HEK293 (cell line): ENCODE data around the gene FZD7.

Experiments
- GLIS1 ChIP-seq: fragments of 450-650 bp; formaldehyde crosslinking; IDR thresholded peaks from 2 replicates; pipeline ENCODE4 v1.5.1; 2016; ENCODE audit warnings: missing biosample characterization, missing genetic modification characterization
- RBAK ChIP-seq: fragments of 450-650 bp; formaldehyde crosslinking; IDR thresholded peaks from 2 replicates; pipeline ENCODE4 v1.5.1; 2016; ENCODE audit warnings: missing biosample characterization, missing genetic modification characterization
- TCF7L2 ChIP-seq: IDR thresholded peaks from 2 replicates; pipeline ENCODE4 v1.6.1; 2011; ENCODE audit warnings: low read depth, mild to moderate bottlenecking, inconsistent platforms, low read length, moderate library complexity, borderline replicate concordance
- ZBTB7A ChIP-seq: fragments of 450-650 bp; formaldehyde crosslinking; IDR thresholded peaks from 2 replicates; pipeline ENCODE4 v1.5.1; 2016; ENCODE audit warnings: low read depth, missing biosample characterization, missing genetic modification characterization
- ZNF426 ChIP-seq: fragments of 450-650 bp; formaldehyde crosslinking; IDR thresholded peaks from 2 replicates; pipeline ENCODE4 v1.5.1; 2017; ENCODE audit warnings: missing biosample characterization, missing genetic modification characterization, mild to moderate bottlenecking, inconsistent platforms, moderate library complexity
- ZNF530 ChIP-seq: fragments of 450-650 bp; formaldehyde crosslinking; IDR thresholded peaks from 2 replicates; pipeline ENCODE4 v1.5.1; 2016; ENCODE audit warnings: low read depth, missing biosample characterization, missing genetic modification characterization
- ZNF548 ChIP-seq: fragments of 450-650 bp; formaldehyde crosslinking; IDR thresholded peaks from 2 replicates; pipeline ENCODE4 v1.5.1; 2016; ENCODE audit warnings: missing biosample characterization, missing genetic modification characterization
- ZNF768 ChIP-seq: fragments of 450-650 bp; formaldehyde crosslinking; IDR thresholded peaks from 2 replicates; pipeline ENCODE4 v1.5.1; 2018; ENCODE audit warnings: missing biosample characterization, mild to moderate bottlenecking, missing genetic modification characterization
- ZNF785 ChIP-seq: fragments of 450-650 bp; formaldehyde crosslinking; IDR thresholded peaks from 2 replicates; pipeline ENCODE4 v1.5.1; 2016; ENCODE audit warnings: missing biosample characterization, missing genetic modification characterization
- TF ChIP-seq, protein P1 (sequence below): fragments of 450-650 bp; formaldehyde crosslinking; IDR thresholded peaks from 2 replicates; pipeline ENCODE4 v1.5.1; 2016; ENCODE audit warnings: missing biosample characterization, missing genetic modification characterization
- TF ChIP-seq, protein P2 (sequence below): fragments of 450-650 bp; formaldehyde crosslinking; IDR thresholded peaks from 2 replicates; pipeline ENCODE4 v1.5.1; 2016; ENCODE audit warnings: missing biosample characterization, missing genetic modification characterization
- TF ChIP-seq, protein P3 (sequence below): fragments of 450-650 bp; formaldehyde crosslinking; IDR thresholded peaks from 2 replicates; pipeline ENCODE4 v1.5.1; 2016; ENCODE audit warnings: missing biosample characterization, missing genetic modification characterization

DNA sequence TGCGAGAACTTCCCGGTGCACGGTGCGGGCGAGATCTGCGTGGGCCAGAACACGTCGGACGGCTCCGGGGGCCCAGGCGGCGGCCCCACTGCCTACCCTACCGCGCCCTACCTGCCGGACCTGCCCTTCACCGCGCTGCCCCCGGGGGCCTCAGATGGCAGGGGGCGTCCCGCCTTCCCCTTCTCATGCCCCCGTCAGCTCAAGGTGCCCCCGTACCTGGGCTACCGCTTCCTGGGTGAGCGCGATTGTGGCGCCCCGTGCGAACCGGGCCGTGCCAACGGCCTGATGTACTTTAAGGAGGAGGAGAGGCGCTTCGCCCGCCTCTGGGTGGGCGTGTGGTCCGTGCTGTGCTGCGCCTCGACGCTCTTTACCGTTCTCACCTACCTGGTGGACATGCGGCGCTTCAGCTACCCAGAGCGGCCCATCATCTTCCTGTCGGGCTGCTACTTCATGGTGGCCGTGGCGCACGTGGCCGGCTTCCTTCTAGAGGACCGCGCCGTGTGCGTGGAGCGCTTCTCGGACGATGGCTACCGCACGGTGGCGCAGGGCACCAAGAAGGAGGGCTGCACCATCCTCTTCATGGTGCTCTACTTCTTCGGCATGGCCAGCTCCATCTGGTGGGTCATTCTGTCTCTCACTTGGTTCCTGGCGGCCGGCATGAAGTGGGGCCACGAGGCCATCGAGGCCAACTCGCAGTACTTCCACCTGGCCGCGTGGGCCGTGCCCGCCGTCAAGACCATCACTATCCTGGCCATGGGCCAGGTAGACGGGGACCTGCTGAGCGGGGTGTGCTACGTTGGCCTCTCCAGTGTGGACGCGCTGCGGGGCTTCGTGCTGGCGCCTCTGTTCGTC, 1.7 kb downstream of the FZD7 start:
- TF ChIP-seq, protein P1, sequence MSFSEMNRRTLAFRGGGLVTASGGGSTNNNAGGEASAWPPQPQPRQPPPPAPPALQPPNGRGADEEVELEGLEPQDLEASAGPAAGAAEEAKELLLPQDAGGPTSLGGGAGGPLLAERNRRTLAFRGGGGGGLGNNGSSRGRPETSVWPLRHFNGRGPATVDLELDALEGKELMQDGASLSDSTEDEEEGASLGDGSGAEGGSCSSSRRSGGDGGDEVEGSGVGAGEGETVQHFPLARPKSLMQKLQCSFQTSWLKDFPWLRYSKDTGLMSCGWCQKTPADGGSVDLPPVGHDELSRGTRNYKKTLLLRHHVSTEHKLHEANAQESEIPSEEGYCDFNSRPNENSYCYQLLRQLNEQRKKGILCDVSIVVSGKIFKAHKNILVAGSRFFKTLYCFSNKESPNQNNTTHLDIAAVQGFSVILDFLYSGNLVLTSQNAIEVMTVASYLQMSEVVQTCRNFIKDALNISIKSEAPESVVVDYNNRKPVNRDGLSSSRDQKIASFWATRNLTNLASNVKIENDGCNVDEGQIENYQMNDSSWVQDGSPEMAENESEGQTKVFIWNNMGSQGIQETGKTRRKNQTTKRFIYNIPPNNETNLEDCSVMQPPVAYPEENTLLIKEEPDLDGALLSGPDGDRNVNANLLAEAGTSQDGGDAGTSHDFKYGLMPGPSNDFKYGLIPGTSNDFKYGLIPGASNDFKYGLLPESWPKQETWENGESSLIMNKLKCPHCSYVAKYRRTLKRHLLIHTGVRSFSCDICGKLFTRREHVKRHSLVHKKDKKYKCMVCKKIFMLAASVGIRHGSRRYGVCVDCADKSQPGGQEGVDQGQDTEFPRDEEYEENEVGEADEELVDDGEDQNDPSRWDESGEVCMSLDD (tag by site-specific recombination): no peak
- TF ChIP-seq ZNF785 (tag by site-specific recombination): no peak
- TF ChIP-seq, protein P2, sequence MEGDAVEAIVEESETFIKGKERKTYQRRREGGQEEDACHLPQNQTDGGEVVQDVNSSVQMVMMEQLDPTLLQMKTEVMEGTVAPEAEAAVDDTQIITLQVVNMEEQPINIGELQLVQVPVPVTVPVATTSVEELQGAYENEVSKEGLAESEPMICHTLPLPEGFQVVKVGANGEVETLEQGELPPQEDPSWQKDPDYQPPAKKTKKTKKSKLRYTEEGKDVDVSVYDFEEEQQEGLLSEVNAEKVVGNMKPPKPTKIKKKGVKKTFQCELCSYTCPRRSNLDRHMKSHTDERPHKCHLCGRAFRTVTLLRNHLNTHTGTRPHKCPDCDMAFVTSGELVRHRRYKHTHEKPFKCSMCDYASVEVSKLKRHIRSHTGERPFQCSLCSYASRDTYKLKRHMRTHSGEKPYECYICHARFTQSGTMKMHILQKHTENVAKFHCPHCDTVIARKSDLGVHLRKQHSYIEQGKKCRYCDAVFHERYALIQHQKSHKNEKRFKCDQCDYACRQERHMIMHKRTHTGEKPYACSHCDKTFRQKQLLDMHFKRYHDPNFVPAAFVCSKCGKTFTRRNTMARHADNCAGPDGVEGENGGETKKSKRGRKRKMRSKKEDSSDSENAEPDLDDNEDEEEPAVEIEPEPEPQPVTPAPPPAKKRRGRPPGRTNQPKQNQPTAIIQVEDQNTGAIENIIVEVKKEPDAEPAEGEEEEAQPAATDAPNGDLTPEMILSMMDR (tag by site-specific recombination): no peak
- TF ChIP-seq RBAK (tag by site-specific recombination): no peak
- TF ChIP-seq GLIS1: no peak
- TF ChIP-seq TCF7L2: no peak
- TF ChIP-seq ZBTB7A (tag by site-specific recombination): no peak
- TF ChIP-seq ZNF548 (tag by site-specific recombination): no peak
- no peak for TF ChIP-seq ZNF426 (tag by site-specific recombination)
- TF ChIP-seq ZNF530 (tag by site-specific recombination): no peak
- TF ChIP-seq, protein P3, sequence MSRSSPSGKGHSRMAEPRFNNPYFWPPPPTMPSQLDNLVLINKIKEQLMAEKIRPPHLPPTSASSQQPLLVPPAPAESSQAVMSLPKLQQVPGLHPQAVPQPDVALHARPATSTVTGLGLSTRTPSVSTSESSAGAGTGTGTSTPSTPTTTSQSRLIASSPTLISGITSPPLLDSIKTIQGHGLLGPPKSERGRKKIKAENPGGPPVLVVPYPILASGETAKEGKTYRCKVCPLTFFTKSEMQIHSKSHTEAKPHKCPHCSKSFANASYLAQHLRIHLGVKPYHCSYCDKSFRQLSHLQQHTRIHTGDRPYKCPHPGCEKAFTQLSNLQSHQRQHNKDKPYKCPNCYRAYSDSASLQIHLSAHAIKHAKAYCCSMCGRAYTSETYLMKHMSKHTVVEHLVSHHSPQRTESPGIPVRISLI (tag by site-specific recombination): no peak
- no peak for TF ChIP-seq ZNF768 (tag by site-specific recombination)
